ENCODE data around the gene CACNA1B. TPM values are rescaled to one million over a fixed set of nuclear protein-coding genes. Genes with fewer than 3 reads are reported as not detected.

Gene CACNA1B
- total RNA-seq, 1 experiment from 2014 or later = 1.7 TPM

GRCh38 chr9:138071731-138072130 is 194.1 kb downstream of the CACNA1B start:
- H3K9me2 ChIP-seq (ENCODE audit: insufficient read depth) = no peaks in the 10 kb centered on the region
- DNase-seq (ENCODE audit: low read depth, low spot score) = no peak
- no TSS peak for BruUV-seq (replicated peaks)
- ATAC-seq = no peak
- no peaks in the 10 kb centered on the region for H3K79me2 ChIP-seq (ENCODE audit: insufficient read depth, low read length)
- H3K4me2 ChIP-seq (ENCODE audit: low read length) = no peak overlapping the region
- ChIA-PET CTCF (no interaction called here), RAD21 (ENCODE audit: low non-redundant PET in 1 of 2, low total read pairs in 2 of 2, uncharacterized antibody in 2 of 2, unreplicated experiment in 2 of 2) (no interaction called here), POLR2A (no interaction called here)
- intact Hi-C loops (cut with micrococcal nuclease) = no loop called here
- no peak overlapping the region for H3K4me3 ChIP-seq (replicated peaks in 1 of 2; ENCODE audit: low read depth in 1 of 2, low read length in 2 of 2)
- H3K4me1 ChIP-seq (ENCODE audit: control insufficient read depth in 1 of 2, insufficient read depth in 2 of 2, low read length in 2 of 2) = no peaks in the 10 kb centered on the region
- no peaks in the 10 kb centered on the region for H3K36me3 ChIP-seq (ENCODE audit: control insufficient read depth in 1 of 2, insufficient read depth in 2 of 2, low read length in 2 of 2)
- H3K9ac ChIP-seq (ENCODE audit: low read length) = no peak overlapping the region
- no peaks in the 10 kb centered on the region for H3K9me3 ChIP-seq (ENCODE audit: control insufficient read depth in 1 of 2, insufficient read depth in 1 of 2, low read depth in 1 of 2, low read length in 2 of 2)
- no peaks in the 10 kb centered on the region for H4K20me1 ChIP-seq (ENCODE audit: insufficient read depth)
- no peak overlapping the region for H2AFZ ChIP-seq (ENCODE audit: low read depth, low read length, poor library complexity, severe bottlenecking)
- TF ChIP-seq MAX (IDR thresholded peaks at IDR 0.05) = no peak
- TF ChIP-seq FOSL1 (IDR thresholded peaks at IDR 0.05; ENCODE audit: low read depth) = no peak
- no peak for TF ChIP-seq REST (IDR thresholded peaks at IDR 0.05; ENCODE audit: low read depth)
- TF ChIP-seq ZNF274 (IDR thresholded peaks at IDR 0.05; ENCODE audit: low read depth, low read length) = no peak
- no peak for TF ChIP-seq JUND (IDR thresholded peaks at IDR 0.05)
- no peak for TF ChIP-seq SRF (IDR thresholded peaks at IDR 0.05; ENCODE audit: low read depth)
- no peak overlapping the region for H3K27ac ChIP-seq (ENCODE audit: low read depth, low read length)
- no peaks in the 10 kb centered on the region for H3K27me3 ChIP-seq (ENCODE audit: insufficient read depth, low read length)
